ENCODE results near the gene SYNDIG1.

GRCh38 chr20:24690408-24690807 is 221.0 kb downstream of the SYNDIG1 start:
- TF ChIP-seq SMC3 (conservative IDR thresholded peaks at IDR 0.05; ENCODE audit: insufficient read depth, low read depth, low read length) (no peak), FOXJ3 (CRISPR knock-in tag; IDR thresholded peaks at IDR 0.05) (no peak), CTCF (IDR thresholded peaks at IDR 0.05 in 2 of 3, conservative IDR thresholded peaks at IDR 0.05 in 1 of 3; ENCODE audit: insufficient read depth in 2 of 3, low read depth in 1 of 3, low read length in 3 of 3) (no peak), REST (IDR thresholded peaks at IDR 0.05; ENCODE audit: borderline replicate concordance) (no peak), REST (CRISPR knock-in tag; IDR thresholded peaks at IDR 0.05; ENCODE audit: low read depth) (no peak), KDM1A (IDR thresholded peaks at IDR 0.05) (no peak), POLR2AphosphoS5 (IDR thresholded peaks at IDR 0.05; ENCODE audit: control insufficient read depth, insufficient read depth, low read depth, low read length) (no peak), ZNF274 (IDR thresholded peaks at IDR 0.05; ENCODE audit: borderline replicate concordance, low read depth, low read length) (no peak), SMARCA4 (IDR thresholded peaks at IDR 0.05) (no peak), ZNF146 (CRISPR knock-in tag; IDR thresholded peaks at IDR 0.05; ENCODE audit: unreplicated experiment) (no peak), PHF8 (IDR thresholded peaks at IDR 0.05; ENCODE audit: borderline replicate concordance, low read length) (no peak), ZNF277 (CRISPR knock-in tag; IDR thresholded peaks at IDR 0.05; ENCODE audit: borderline replicate concordance) (no peak), TAF1 (IDR thresholded peaks at IDR 0.05; ENCODE audit: control insufficient read depth, extremely low read depth, insufficient read depth, low read length, severe bottlenecking) (no peak)
